ENCODE measurements around the gene PDE10A. TPM values are rescaled to one million over a fixed set of nuclear protein-coding genes. Genes with fewer than 3 reads are reported as not detected.

Gene PDE10A
- total and polyA plus RNA-seq, 8 donors, result 0.78 to 58.2 (median 4.0) TPM; not detected in 1

GRCh38 chr6:165345700-165346099, 317.3 kb downstream of the PDE10A start:
- Histone ChIP-seq H3K4me3 (no peak overlapping the region), H3K9me3 (peaks cover 0 to 13% (median 4%) of the 10 kb centered on the region in 4 donors), H3K4me1 (no peaks in the 10 kb centered on the region), H3K27me3 (no peaks in the 10 kb centered on the region), H3K27ac (no peak overlapping the region), H3K36me3 (peaks cover 0 to 8% (median 0%) of the 10 kb centered on the region in 4 donors)
- intact Hi-C loops (cut with DNase I; ENCODE audit: low total_unique reads), result no loop called here
- TF ChIP-seq POLR2A (IDR thresholded peaks at IDR 0.05) (no peak), POLR2AphosphoS5 (IDR thresholded peaks at IDR 0.05) (no peak), EP300 (IDR thresholded peaks at IDR 0.05) (no peak), CTCF (IDR thresholded peaks at IDR 0.05) (no peak)
- 72 to 78% (median 74%) methylated on average over 4 of the region's 4 CpGs for WGBS, 5 donors
- no peak for DNase-seq

GRCh38 chr6:165340532-165340931, 322.5 kb downstream of the PDE10A start:
- peaks cover 0 to 4% (median 0%) of the 10 kb centered on the region in 4 donors for H3K36me3 ChIP-seq
- TF ChIP-seq POLR2AphosphoS5 (IDR thresholded peaks at IDR 0.05) (no peak), POLR2A (IDR thresholded peaks at IDR 0.05) (no peak), EP300 (IDR thresholded peaks at IDR 0.05) (no peak), CTCF (IDR thresholded peaks at IDR 0.05) (no peak)
- no peaks in the 10 kb centered on the region for H3K9me3 ChIP-seq
- 62 to 78% (median 74%) methylated on average over 5 of the region's 5 CpGs for WGBS, 5 donors
- intact Hi-C loops (cut with DNase I; ENCODE audit: low total_unique reads), result no loop called here
- H3K4me3 ChIP-seq, result no peak overlapping the region
- H3K27ac ChIP-seq, result no peak overlapping the region
- H3K4me1 ChIP-seq, result no peaks in the 10 kb centered on the region
- no peak for DNase-seq
- H3K27me3 ChIP-seq, result no peaks in the 10 kb centered on the region

- intact Hi-C loops (cut with DNase I; ENCODE audit: low total_unique reads), result no loop called here
- TF ChIP-seq EP300 (IDR thresholded peaks at IDR 0.05), result no peak
- TF ChIP-seq CTCF (IDR thresholded peaks at IDR 0.05), result no peak
- TF ChIP-seq POLR2AphosphoS5 (IDR thresholded peaks at IDR 0.05), result no peak
- no peak for TF ChIP-seq POLR2A (IDR thresholded peaks at IDR 0.05)
- DNase-seq, result no peak
- Histone ChIP-seq H3K4me3 (no peak overlapping the region), H3K27ac (no peak overlapping the region), H3K9me3 (peaks cover 0 to 19% (median 15%) of the 10 kb centered on the region in 4 donors), H3K36me3 (no peaks in the 10 kb centered on the region), H3K4me1 (no peaks in the 10 kb centered on the region), H3K27me3 (no peaks in the 10 kb centered on the region)
- WGBS, 5 donors, result 84 to 91% (median 88%) methylated on average over 7 of the region's 7 CpGs
Observed at GRCh38 chr6:165325609-165326008, 337.4 kb downstream of the PDE10A start.

- H3K9me3 ChIP-seq, result peaks cover 0 to 39% (median 19%) of the 10 kb centered on the region in 4 donors
- intact Hi-C loops (cut with DNase I; ENCODE audit: low total_unique reads), result no loop called here
- no peaks in the 10 kb centered on the region for H3K27me3 ChIP-seq
- DNase-seq, result no peak
- no peaks in the 10 kb centered on the region for H3K4me1 ChIP-seq
- no peaks in the 10 kb centered on the region for H3K36me3 ChIP-seq
- H3K27ac ChIP-seq, result no peak overlapping the region
- WGBS, 5 donors, result 64 to 90% (median 89%) methylated on average over 1 of the region's 1 CpG
- H3K4me3 ChIP-seq, result no peak overlapping the region
- TF ChIP-seq EP300 (IDR thresholded peaks at IDR 0.05) (no peak), CTCF (IDR thresholded peaks at IDR 0.05) (no peak)
Observed at GRCh38 chr6:165321555-165322145, 341.4 kb downstream of the PDE10A start.
